ENCODE measurements around the gene HCRTR2. TPM values are rescaled to one million over a fixed set of nuclear protein-coding genes. Genes with fewer than 3 reads are reported as not detected.

Gene HCRTR2
- polyA plus RNA-seq, 4 donors = 0.09 TPM; not detected in 3

- H3K27ac ChIP-seq (ENCODE audit: low read depth in 1 of 3, low read length in 2 of 3) = no peak overlapping the region
- no peaks in the 10 kb centered on the region for H3K9me3 ChIP-seq (ENCODE audit: control insufficient read depth in 2 of 2, insufficient read depth in 1 of 2, low read depth in 1 of 2, low read length in 1 of 2)
- no peaks in the 10 kb centered on the region for H3K27me3 ChIP-seq (ENCODE audit: control insufficient read depth in 3 of 3, insufficient read depth in 3 of 3, low read length in 3 of 3)
- 18 to 35% (median 32%) methylated on average over 1 of the region's 1 CpG for WGBS, 3 donors
- H3K4me3 ChIP-seq (ENCODE audit: low read depth in 1 of 3, low read length in 3 of 3) = no peak overlapping the region
- H3K4me1 ChIP-seq (ENCODE audit: control insufficient read depth in 3 of 3, insufficient read depth in 2 of 3, low read depth in 1 of 3, low read length in 2 of 3) = no peaks in the 10 kb centered on the region
- DNase-seq (no peak), FAIRE-seq (no peak)
- no peaks in the 10 kb centered on the region for H3K36me3 ChIP-seq (ENCODE audit: control insufficient read depth in 3 of 3, insufficient read depth in 2 of 3, low read depth in 1 of 3, low read length in 3 of 3)
Measured at GRCh38 chr6:55250400-55250799, 76.1 kb downstream of the HCRTR2 start.

GRCh38 chr6:55255113-55255512, 80.8 kb downstream of the HCRTR2 start:
- WGBS, 3 donors = 70 to 82% (median 80%) methylated on average over 10 of the region's 10 CpGs
- no peak overlapping the region for H3K4me3 ChIP-seq (ENCODE audit: low read depth in 1 of 3, low read length in 3 of 3)
- H3K9me3 ChIP-seq (ENCODE audit: control insufficient read depth in 2 of 2, insufficient read depth in 1 of 2, low read depth in 1 of 2, low read length in 1 of 2) = no peaks in the 10 kb centered on the region
- H3K27me3 ChIP-seq (ENCODE audit: control insufficient read depth in 3 of 3, insufficient read depth in 3 of 3, low read length in 3 of 3) = no peaks in the 10 kb centered on the region
- no peaks in the 10 kb centered on the region for H3K4me1 ChIP-seq (ENCODE audit: control insufficient read depth in 3 of 3, insufficient read depth in 2 of 3, low read depth in 1 of 3, low read length in 2 of 3)
- no peak for DNase-seq
- H3K36me3 ChIP-seq (ENCODE audit: control insufficient read depth in 3 of 3, insufficient read depth in 2 of 3, low read depth in 1 of 3, low read length in 3 of 3) = no peaks in the 10 kb centered on the region
- H3K27ac ChIP-seq (ENCODE audit: low read depth in 1 of 3, low read length in 2 of 3) = no peak overlapping the region
- no peak for FAIRE-seq

- 75 to 78% (median 78%) methylated on average over 2 of the region's 2 CpGs for WGBS, 3 donors
- no peak for FAIRE-seq
Measured at GRCh38 chr6:55260181-55260580, 85.9 kb downstream of the HCRTR2 start.

GRCh38 chr6:55265409-55266114, 91.2 kb downstream of the HCRTR2 start:
- WGBS, 3 donors = 78 to 82% (median 80%) methylated on average over 4 of the region's 4 CpGs
- H3K36me3 ChIP-seq (ENCODE audit: control insufficient read depth in 3 of 3, insufficient read depth in 2 of 3, low read depth in 1 of 3, low read length in 3 of 3) = no peaks in the 10 kb centered on the region
- H3K27me3 ChIP-seq (ENCODE audit: control insufficient read depth in 3 of 3, insufficient read depth in 3 of 3, low read length in 3 of 3) = no peaks in the 10 kb centered on the region
- no peak overlapping the region for H3K4me3 ChIP-seq (ENCODE audit: low read depth in 1 of 3, low read length in 3 of 3)
- H3K4me1 ChIP-seq (ENCODE audit: control insufficient read depth in 3 of 3, insufficient read depth in 2 of 3, low read depth in 1 of 3, low read length in 2 of 3) = no peaks in the 10 kb centered on the region
- no peaks in the 10 kb centered on the region for H3K9me3 ChIP-seq (ENCODE audit: control insufficient read depth in 2 of 2, insufficient read depth in 1 of 2, low read depth in 1 of 2, low read length in 1 of 2)
- no peak overlapping the region for H3K27ac ChIP-seq (ENCODE audit: low read depth in 1 of 3, low read length in 2 of 3)
- DNase-seq = no peak
- FAIRE-seq = no peak

More at GRCh38 chr6:55260181-55260580, 85.9 kb downstream of the HCRTR2 start:
- Histone ChIP-seq H3K36me3 (ENCODE audit: control insufficient read depth in 3 of 3, insufficient read depth in 2 of 3, low read depth in 1 of 3, low read length in 3 of 3) (no peaks in the 10 kb centered on the region), H3K4me3 (ENCODE audit: low read depth in 1 of 3, low read length in 3 of 3) (no peak overlapping the region), H3K9me3 (ENCODE audit: control insufficient read depth in 2 of 2, insufficient read depth in 1 of 2, low read depth in 1 of 2, low read length in 1 of 2) (no peaks in the 10 kb centered on the region), H3K27ac (ENCODE audit: low read depth in 1 of 3, low read length in 2 of 3) (no peak overlapping the region), H3K4me1 (ENCODE audit: control insufficient read depth in 3 of 3, insufficient read depth in 2 of 3, low read depth in 1 of 3, low read length in 2 of 3) (no peaks in the 10 kb centered on the region), H3K27me3 (ENCODE audit: control insufficient read depth in 3 of 3, insufficient read depth in 3 of 3, low read length in 3 of 3) (no peaks in the 10 kb centered on the region)
- DNase-seq = no peak

- Histone ChIP-seq H3K9me3 (ENCODE audit: control insufficient read depth in 2 of 2, insufficient read depth in 1 of 2, low read depth in 1 of 2, low read length in 1 of 2) (no peaks in the 10 kb centered on the region), H3K4me3 (ENCODE audit: low read depth in 1 of 3, low read length in 3 of 3) (no peak overlapping the region), H3K4me1 (ENCODE audit: control insufficient read depth in 3 of 3, insufficient read depth in 2 of 3, low read depth in 1 of 3, low read length in 2 of 3) (no peaks in the 10 kb centered on the region), H3K36me3 (ENCODE audit: control insufficient read depth in 3 of 3, insufficient read depth in 2 of 3, low read depth in 1 of 3, low read length in 3 of 3) (no peaks in the 10 kb centered on the region), H3K27me3 (ENCODE audit: control insufficient read depth in 3 of 3, insufficient read depth in 3 of 3, low read length in 3 of 3) (no peaks in the 10 kb centered on the region), H3K27ac (ENCODE audit: low read depth in 1 of 3, low read length in 2 of 3) (no peak overlapping the region)
- DNase-seq (no peak), FAIRE-seq (no peak)
- WGBS, 3 donors = 73 to 89% (median 75%) methylated on average over 2 of the region's 2 CpGs
Measured at GRCh38 chr6:55266896-55267295, 92.6 kb downstream of the HCRTR2 start.

- DNase-seq (peak; percentile 66 to 68), FAIRE-seq (peak; percentile 78)
- no peaks in the 10 kb centered on the region for H3K9me3 ChIP-seq (ENCODE audit: control insufficient read depth in 2 of 2, insufficient read depth in 1 of 2, low read depth in 1 of 2, low read length in 1 of 2)
- H3K36me3 ChIP-seq (ENCODE audit: control insufficient read depth in 3 of 3, insufficient read depth in 2 of 3, low read depth in 1 of 3, low read length in 3 of 3) = no peaks in the 10 kb centered on the region
- H3K27me3 ChIP-seq (ENCODE audit: control insufficient read depth in 3 of 3, insufficient read depth in 3 of 3, low read length in 3 of 3) = no peaks in the 10 kb centered on the region
- WGBS, 3 donors = 36 to 53% (median 45%) methylated on average over 15 of the region's 15 CpGs
- no peak overlapping the region for H3K27ac ChIP-seq (ENCODE audit: low read depth in 1 of 3, low read length in 2 of 3)
- no peaks in the 10 kb centered on the region for H3K4me1 ChIP-seq (ENCODE audit: control insufficient read depth in 3 of 3, insufficient read depth in 2 of 3, low read depth in 1 of 3, low read length in 2 of 3)
- H3K4me3 ChIP-seq (ENCODE audit: low read depth in 1 of 3, low read length in 3 of 3) = no peak overlapping the region
Measured at GRCh38 chr6:55276745-55277530, 102.6 kb downstream of the HCRTR2 start.

GRCh38 chr6:55277646-55278045, 103.3 kb downstream of the HCRTR2 start:
- WGBS, 3 donors = 82 to 87% (median 84%) methylated on average over 5 of the region's 5 CpGs
- no peak overlapping the region for H3K27ac ChIP-seq (ENCODE audit: low read depth in 1 of 3, low read length in 2 of 3)
- no peaks in the 10 kb centered on the region for H3K4me1 ChIP-seq (ENCODE audit: control insufficient read depth in 3 of 3, insufficient read depth in 2 of 3, low read depth in 1 of 3, low read length in 2 of 3)
- no peaks in the 10 kb centered on the region for H3K27me3 ChIP-seq (ENCODE audit: control insufficient read depth in 3 of 3, insufficient read depth in 3 of 3, low read length in 3 of 3)
- H3K4me3 ChIP-seq (ENCODE audit: low read depth in 1 of 3, low read length in 3 of 3) = no peak overlapping the region
- FAIRE-seq (no peak), DNase-seq (no peak)
- H3K36me3 ChIP-seq (ENCODE audit: control insufficient read depth in 3 of 3, insufficient read depth in 2 of 3, low read depth in 1 of 3, low read length in 3 of 3) = no peaks in the 10 kb centered on the region
- H3K9me3 ChIP-seq (ENCODE audit: control insufficient read depth in 2 of 2, insufficient read depth in 1 of 2, low read depth in 1 of 2, low read length in 1 of 2) = no peaks in the 10 kb centered on the region

- peak; percentile 60 to 85 for DNase-seq
- Histone ChIP-seq H3K9me3 (ENCODE audit: control insufficient read depth in 2 of 2, insufficient read depth in 1 of 2, low read depth in 1 of 2, low read length in 1 of 2) (no peaks in the 10 kb centered on the region), H3K36me3 (ENCODE audit: control insufficient read depth in 3 of 3, insufficient read depth in 2 of 3, low read depth in 1 of 3, low read length in 3 of 3) (no peaks in the 10 kb centered on the region), H3K27me3 (ENCODE audit: control insufficient read depth in 3 of 3, insufficient read depth in 3 of 3, low read length in 3 of 3) (peaks cover 0 to 2% (median 0%) of the 10 kb centered on the region in 3 donors), H3K4me1 (ENCODE audit: control insufficient read depth in 3 of 3, insufficient read depth in 2 of 3, low read depth in 1 of 3, low read length in 2 of 3) (no peaks in the 10 kb centered on the region), H3K4me3 (ENCODE audit: low read depth in 1 of 3, low read length in 3 of 3) (no peak overlapping the region), H3K27ac (ENCODE audit: low read depth in 1 of 3, low read length in 2 of 3) (no peak overlapping the region)
- no peak for FAIRE-seq
- 13 to 59% (median 27%) methylated on average over 4 of the region's 4 CpGs for WGBS, 3 donors
Measured at GRCh38 chr6:55281215-55281614, 106.9 kb downstream of the HCRTR2 start.
